ENCODE results near the gene MCU.
A peak's percentile ranks its signal among the peaks of the same experiment; 100 is the strongest.

MCU gene

DNA sequence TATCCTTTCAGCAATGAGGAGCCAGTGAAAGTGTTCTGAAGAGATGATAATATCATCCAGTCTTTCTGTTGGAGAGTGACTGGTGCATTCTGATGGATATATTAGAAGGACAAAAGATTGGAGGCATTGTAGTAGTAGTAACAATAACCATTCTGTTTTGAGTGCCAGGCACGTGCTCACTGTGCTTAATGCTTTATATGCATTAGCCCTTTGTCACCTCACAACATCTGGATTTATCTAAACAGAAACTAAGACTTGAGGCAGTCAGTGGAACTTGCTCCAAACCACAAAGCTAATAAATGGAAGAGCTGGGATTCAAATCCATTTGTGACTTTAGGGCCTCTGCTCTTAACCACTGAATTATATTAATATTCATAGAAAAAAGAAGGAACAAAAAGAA is 117.1 kb downstream of the MCU start:
- DNase-seq: no peak

DNA sequence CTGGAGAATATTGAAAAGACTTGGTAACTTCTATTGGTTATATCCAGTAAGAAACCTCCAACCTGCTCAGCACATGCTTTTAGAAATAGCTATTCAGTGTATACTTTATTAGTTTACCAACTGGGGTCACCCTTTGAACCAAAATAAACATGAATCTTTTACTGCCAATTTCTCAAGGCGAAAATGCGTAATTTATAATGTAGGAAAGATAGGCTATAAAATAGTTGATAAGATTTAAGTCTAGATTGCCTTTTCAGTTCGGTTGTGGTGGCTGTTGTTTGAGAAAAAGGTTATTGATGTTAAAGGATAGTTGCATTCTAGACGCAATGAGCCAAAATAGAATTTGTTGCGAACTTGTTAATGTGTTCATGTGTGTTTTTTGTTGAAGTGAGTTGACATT is 119.0 kb downstream of the MCU start:
- no peak for DNase-seq

DNA sequence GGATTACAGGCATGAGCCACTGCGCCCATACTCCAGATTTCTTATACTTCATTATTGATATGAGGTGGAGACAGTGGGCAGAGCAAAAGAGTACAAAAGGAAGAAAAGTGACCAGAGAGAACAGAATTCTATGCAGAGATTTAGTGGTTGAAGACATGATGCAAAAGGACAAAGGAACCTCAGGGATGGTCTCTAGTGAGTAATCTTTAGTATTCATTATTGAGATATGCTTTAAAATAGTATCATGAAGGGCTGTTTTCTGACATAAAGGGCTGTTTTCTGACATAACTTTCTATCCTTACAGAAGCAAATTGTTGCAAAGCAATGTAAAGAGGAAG is 120.4 kb downstream of the MCU start:
- no peak for DNase-seq

DNA sequence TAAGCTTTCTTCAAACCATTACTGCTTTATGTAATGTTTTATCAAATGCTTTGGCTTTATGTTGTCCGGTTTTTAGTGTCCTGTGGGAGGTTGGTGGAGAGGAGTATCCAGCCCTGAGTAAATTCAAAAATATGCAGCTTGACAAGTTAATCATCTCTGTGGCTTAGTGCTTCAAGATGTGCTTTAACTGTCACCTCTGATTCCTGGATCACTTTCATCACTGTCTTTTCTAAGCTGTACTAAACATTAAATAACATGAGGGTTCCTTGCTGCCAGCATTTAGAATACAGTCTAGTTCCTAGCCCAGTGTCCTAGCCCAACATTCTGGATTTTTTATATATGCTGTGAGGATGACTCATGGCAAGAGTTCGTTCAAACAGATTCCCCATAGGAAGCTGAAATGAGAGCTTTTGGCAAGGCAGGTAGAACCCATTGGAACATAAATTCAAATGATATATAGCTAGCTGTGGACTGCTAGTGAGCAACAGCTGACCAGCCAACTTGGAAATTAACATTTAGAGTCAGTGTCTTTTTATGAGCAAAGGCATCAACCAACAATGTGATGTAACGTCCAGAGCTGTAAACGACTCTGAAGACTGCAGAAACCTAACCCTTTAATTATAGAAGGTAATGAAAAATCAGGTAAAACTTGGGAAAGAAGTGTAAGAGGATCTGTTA is 120.9 kb downstream of the MCU start:
- no peak for DNase-seq

DNA sequence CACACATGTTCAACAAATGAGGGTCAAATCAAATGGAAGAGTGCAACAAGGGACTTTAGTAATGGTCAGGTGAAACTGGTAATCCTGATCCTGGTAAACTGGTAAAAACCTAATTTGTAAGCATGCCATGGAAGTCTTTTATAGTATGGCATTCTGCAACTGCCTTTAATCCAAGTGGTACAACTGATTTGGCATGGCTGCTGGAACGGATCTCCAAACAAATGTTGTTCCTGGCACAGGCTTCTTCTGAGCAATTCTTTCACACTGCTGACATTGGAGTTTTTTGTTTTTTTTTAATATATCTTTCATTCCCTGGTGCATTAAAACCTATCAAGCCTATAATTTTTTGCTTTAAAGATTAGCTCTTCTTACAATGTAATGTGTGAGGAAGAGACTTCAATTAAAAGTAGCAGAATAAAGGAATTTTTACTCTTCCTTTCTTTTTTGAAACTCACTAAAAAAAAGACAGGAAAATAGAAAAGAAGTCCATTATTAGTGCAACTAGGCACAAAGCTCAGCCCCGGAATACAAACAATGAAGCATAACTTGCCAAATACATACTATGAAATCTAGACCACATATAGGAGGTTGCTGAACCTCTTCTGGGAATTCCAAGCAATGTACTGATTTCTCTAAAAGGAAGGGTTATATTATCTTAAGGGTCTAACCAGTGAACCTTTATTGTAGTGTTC is 122.3 kb downstream of the MCU start:
- no peak for DNase-seq

DNA sequence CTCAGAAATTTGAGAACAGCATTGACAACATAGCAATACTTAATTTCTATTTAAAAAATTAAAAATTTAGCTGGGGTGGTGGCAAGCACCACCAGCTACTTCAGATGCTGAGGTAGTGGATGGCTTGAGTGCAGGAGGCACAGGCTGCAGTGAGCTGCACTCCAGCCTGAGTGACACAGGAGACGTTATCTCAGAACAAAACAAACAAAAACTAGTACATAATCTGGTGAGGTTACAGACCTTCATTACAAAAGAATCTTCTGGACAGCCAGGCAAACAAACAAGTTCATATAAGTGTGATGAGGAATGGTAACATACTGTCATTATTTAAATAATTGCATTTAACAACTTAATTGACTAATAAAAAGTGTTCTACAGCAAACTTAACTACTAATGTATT is 124.6 kb downstream of the MCU start:
- DNase-seq: no peak

DNA sequence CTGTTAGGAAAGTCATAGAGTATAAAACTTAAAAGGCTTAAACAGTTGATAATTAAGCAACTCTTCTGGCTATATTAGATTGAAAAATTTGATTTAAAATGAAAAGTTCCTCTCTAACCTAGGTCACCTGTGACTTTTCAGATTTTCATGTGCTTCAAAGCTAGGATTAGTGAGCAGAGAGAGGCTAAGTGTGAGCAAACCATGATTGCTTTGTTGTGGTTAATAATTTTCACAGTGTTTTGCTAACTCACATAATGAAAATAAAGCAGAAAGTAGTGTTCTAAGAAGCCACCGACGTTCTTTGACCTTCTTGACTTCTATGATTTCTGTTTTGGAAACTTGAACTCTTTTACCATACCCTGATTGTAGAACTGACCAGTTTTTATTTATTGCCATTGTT is 126.1 kb downstream of the MCU start:
- peak; percentile 9 for DNase-seq

DNA sequence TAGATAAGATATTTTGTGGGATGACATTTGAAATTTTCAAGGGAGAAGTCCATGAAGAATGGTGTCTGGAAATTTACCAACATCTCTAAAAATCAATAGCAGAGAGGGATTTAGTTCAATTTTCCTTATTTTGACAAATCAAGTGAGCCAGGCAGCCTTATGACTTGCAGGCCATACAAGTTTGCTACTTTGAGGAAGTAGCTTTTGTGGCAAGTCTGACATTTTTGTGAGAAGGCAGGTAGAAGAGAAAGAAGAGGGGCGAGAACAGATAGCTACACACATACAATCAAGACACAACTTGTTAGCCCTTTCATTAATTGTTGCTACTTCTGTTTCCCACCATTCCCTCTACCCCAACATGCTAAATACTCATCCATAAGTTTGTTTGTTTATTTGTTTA is 127.1 kb downstream of the MCU start:
- no peak for DNase-seq

DNA sequence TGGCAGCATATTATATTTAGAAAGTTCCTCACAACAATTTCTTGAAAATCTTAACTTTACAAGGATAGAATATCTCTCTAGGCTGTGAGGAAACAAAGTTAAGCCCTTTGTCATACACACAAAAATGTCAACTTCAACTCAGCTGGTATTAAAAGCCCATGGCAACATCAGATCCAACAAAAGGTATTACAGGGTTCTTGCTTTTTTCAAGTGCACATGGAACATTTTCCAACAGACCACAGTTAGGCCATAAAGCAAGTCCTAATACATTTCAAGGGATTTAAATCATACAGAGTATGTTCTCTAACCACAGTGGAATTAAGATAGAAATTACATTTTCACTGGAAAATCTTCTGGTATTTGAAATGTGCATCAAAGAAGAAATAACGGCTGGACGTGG is 129.7 kb downstream of the MCU start:
- no peak for DNase-seq

DNA sequence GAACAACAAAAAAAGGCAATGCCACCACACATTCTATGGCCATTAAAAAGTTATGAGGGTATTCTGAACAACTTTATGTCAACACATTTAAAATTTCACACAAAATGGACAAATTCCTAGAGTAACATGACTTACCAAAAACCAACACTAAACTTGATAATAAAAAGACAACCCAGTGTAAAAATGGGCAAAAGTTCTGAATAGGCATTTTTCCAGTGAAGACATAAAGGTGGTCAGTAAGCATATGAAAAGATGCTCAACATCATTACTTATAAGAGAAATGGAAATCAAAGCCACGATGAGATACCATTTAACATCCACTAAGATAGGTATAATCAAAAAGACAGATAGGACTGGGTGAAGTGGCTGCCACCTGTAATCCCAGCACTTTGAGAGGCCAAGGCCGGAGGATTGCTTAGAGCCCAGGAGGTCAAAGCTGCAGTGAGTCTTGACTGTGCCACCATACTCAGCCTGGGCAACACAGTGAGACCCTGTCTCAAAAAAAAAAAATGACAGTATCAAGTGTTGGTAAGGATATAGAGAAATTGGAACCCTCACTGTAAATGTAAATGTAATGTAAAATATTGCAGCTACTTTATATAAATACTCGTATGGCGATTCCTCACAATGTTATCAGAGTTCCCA is 130.5 kb downstream of the MCU start:
- no peak for DNase-seq

DNA sequence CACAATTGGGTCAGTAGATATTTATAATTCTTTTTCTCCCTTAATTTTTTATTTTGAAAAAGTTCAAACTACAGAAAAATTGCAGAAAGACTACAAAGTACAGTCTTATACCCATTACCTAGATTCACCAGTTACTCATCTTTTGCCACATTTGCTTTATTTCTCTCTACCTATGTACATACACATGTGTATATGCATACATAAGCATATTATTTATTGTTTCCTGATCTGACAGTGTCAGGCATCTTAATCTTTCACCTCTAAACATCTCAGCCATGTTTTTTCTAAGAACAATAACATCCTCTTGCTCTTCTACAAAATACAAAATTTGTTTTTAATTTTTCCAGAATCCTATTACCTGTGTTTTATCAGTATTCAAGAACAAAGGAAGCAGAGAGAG is 133.2 kb downstream of the MCU start:
- DNase-seq: no peak

DNA sequence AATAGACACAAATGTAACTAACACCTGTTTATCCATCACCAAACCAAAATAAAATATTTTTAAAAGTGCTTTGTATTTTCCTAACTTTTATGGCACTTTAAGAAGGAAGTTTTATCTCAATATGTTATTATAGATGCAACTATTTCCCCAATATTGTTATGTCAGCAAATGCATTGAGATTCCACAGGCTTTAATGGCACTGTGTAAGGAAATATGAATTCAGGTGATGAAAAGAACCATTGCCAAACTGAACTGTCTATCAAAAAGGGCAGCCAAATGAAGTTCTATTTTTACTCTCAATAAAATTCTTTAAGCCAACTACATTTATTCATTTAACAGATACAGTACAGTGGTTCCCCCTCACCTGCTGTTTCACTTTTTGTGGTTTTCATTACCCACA is 134.4 kb downstream of the MCU start:
- DNase-seq: no peak

DNA sequence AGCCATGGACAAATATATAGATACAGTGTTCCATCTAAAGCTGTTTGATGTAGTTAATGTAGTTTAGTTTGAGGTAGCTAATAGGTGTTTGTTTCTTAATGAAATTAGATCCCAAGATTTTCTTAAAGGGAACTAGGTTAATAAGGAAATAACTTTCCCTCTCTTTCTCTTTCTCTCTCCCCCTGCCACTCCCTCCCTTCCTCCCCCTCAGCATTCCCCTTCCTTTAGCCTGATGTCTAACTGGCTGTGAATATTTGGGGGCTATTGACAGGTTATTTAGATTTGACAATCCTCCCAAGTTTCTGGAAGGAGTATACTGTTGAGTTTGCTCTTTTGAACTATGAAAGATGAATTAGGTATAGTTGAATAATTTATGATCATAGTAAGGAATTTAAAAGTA is 136.4 kb downstream of the MCU start:
- DNase-seq: no peak

DNA sequence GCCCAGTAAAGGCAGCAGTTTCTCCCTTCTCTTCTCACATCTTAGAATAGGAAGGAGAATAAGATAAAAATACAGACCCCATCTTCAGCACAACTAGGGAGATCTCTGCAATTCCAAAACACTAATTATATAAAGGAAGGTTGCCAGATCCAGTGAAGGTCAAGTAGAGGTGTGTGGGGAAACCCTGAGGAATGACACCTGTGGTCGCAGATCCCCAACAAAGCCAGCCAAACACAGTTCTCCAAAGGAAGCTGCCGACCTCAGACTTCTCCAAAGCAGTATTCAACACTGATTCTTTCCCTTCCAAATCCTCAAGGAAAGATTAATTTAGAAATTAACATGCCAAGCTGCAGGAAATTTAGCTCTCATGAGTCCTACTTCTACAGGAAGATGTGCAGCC is 138.7 kb downstream of the MCU start:
- no peak for DNase-seq

DNA sequence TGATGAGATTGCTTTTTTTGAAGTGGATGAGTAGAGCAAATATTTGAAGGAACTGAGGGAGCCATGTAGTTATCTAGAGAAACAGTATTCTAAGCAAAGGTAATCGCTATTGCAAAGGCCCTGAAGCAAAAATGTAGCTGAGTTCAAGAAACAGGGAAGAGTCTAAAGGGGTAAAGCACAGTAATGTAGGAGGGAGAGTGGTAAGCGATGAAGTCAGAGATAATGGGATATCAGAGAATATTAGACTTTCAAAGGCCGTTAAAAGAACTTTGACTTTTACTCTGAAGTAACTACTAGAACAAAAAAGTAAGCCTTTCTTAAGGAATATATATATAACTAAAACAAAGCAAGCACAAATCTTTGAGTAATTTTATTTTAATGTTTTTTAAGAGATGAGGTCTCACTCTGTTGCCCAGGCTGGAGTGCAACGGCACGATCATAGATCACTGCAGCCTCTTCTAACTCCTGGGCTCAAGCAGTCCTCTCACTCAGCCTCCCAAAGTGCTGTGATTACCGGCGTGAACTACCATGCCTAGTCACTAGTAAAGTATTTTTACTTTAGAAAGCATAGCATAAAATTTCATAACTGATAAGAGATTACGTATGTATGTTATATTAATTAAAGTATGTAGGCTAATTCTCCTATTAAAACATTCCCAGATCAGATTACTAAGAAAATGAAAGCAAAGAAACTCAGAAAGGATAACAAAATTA is 139.9 kb downstream of the MCU start:
- DNase-seq: no peak

DNA sequence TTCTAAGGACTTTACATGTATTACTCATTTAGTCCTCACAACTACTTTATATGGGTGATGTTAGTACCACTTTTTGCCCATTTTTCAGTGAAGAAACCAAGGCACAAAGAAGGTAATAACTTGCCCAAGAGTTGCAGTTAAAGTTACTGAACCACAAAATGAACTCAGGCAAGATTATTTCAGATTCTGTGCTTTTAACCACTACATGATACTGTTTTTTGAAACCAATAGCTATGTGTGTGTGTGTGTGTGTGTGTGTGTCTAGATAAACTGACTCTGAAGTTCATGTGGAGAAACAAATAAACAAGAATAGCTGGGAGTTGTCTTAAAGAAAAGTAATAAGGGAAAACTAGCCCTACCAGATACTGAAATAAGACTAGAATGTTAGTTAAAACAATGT is 140.8 kb downstream of the MCU start:
- DNase-seq: no peak

DNA sequence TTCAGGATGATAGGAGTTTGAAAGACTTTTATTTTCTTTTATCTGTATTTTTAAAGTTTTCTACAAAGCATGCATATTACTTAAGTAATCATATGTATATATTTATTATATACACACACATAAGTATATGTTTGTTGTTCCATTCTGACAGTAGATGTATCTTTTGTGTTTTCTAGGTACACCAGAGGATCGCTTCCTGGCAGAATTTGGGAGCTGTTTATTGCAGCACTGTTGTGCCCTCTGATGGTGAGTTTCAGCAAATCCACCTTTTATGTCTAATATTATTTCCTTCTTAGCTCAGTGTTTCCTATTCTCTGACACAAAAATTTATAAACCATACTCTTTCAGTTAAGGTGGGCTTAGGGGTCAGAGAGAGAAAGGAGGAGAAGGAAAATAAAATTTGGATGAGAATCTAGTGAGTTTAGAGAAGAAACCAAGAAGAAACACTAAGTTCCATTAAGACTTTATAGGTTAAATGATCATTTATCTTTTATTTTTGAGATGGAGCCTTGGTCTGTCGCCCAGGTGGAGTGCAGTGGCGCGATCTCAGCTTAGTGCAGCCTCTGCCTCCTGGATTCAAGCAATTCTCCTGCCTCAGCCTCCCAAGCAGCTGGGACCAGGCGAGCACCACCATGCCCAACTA is 142.4 kb downstream of the MCU start:
- DNase-seq: peak; percentile 53

DNA sequence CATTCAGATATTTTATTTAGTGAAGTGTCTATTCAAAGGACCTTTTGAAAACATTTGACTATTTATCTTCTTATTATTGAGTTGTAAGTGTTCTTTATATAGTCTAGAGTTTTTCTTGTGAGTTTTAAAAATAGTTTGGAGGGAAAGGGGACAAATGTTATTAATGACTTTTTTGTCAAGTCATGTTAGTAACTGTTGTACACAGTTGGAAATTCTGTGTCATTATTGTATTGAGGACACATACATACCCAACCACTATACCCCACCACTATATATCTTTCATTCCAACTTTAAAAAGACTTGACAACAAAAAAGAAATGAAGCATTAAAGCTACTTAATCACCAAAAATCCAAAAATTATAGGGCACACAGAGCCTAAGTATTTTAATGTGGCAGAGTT is 148.4 kb downstream of the MCU start:
- DNase-seq: no peak

DNA sequence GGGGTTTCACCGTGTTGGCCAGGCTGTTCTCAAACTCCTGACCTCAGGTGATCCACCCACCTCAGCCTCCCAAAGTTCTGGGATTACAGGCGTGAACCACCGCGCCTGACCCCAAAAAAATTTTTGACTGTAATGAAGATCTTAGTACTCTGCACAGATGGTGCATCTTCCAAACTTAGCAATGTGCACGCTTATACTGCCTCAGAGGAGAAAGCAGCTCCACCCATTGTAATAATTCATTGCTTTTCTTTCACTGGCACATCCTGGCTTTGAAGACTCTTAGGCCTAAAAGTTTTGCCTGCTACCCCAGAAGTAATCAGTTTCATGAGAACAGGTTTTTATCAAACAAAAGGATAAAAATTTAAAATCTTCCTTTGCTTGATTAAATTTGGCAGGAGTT is 149.5 kb downstream of the MCU start:
- DNase-seq: no peak

DNA sequence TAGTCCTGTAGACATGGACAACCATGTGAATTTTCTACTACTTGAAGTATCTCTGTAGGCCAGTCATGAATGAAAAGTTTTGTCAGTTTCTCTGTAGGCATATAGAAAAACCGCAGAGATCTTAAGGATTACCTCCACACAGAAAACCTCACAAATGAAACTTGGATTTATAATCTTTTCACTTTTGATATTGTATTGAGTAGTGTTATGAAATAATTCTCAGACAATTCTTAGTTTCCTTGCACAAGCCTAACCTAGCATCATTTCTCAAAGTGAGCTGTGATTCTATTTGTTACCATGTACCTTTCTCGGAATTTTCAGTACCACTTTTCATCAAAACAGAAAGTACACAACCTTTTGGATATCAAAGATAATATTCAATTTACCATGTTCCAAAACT is 150.2 kb downstream of the MCU start:
- no peak for DNase-seq

DNA sequence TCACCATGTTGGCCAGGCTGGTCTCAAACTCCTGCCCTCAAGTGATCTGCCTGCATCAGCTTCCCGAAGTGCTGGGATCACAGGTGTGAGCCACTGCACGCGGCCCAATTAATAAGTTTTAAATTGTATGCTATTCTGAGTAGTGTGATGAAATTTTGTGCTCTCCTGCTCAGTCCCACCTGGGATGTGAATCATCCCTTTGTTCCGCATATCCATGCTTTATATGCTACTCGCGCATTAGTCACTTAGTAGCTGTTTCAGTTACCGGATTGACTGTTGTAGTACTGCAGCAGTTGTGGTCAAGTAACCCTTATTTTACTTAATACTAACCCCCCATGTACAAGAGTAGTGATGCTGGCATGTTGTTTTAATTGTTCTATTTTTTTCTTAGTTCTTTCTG is 154.3 kb downstream of the MCU start:
- DNase-seq: no peak

DNA sequence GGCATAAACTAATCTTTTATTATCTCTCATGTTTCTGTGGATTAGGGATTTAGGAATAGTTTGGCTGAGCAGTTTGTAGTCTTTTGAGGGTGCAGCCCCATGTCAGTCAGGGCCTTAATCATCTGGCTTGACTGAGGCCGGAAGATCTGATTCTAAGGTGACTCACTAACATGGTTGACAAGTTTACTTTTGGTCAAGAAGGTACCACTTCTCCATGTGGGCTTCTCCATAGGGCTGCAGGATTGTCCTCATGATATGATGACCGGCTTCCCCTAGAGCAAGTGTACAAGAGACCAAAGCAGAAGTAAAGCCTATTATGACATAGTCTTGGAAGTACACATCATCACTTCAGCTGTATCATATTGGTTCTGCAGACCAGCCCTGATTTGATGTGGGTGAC is 155.7 kb downstream of the MCU start:
- DNase-seq: no peak

DNA sequence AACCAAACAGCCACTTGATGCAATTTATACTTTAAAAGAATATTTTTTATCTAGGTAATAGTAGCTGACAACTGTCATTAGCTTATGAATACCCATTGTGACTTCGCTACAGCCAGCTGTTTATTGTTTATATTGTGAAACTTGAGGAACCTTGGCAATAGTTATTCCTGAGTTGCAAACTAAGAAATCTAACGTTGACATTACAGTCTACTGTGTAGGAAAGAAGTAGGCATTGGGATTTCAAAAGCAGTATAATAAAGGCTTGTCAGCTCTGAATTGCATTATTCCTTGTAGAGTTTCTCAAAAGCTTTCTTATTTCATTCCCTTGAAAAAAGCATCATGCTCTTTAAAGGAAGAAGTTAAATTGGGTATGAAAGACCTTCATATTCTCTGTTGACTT is 158.9 kb downstream of the MCU start:
- no peak for DNase-seq

DNA sequence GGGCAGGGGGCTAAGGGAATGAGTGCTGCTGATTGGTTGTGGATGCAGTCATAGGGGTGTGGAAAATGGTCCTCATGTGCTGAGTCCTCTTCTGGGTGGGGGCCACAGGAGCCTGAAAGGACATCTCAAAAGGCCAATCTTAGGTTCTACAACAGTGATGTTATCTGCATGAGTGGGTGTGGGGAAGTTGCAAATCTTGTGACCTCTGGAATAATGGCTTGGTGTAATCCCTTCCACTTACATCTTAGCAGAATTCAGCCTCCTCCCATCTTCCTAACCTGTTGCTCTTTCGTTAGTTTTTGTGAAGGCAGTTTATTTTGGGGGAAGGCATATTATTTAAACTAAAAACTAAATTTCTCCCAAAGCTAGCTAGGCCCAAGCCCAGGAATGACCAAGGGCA is 159.6 kb downstream of the MCU start:
- DNase-seq: no peak

Measured in CD4-positive, alpha-beta T cell treated with Interleukin-4 for 4 hours (primary cell).